ENCODE measurements around the gene SFRP2. TPM values are rescaled to one million over a fixed set of nuclear protein-coding genes. Genes with fewer than 3 reads are reported as not detected.

SFRP2 gene
- total RNA-seq, 5 donors from 2014 or later (not counting 1 experiment from before 2014, with no cell fraction given), result 0.36 to 0.82 (median 0.47) TPM; not detected in 2

- Histone ChIP-seq H3K27me3 (replicated peaks in 1 of 2; ENCODE audit: control insufficient read depth in 2 of 2, extremely low read depth in 1 of 2, insufficient read depth in 2 of 2, low read length in 1 of 2) (no peaks in the 10 kb centered on the region), H3K36me3 (ENCODE audit: control insufficient read depth in 2 of 2, extremely low read depth in 1 of 2, insufficient read depth in 1 of 2, low read length in 1 of 2) (no peaks in the 10 kb centered on the region), H3K27ac (ENCODE audit: low read length) (no peak overlapping the region), H3K4me3 (ENCODE audit: control insufficient read depth in 1 of 2, extremely low read depth in 1 of 2, low read length in 1 of 2) (no peak overlapping the region), H3K9me3 (no peaks in the 10 kb centered on the region), H3K4me1 (ENCODE audit: control insufficient read depth in 1 of 2, extremely low read depth in 1 of 2, insufficient read depth in 2 of 2, low read length in 2 of 2) (no peaks in the 10 kb centered on the region)
- Mint-ChIP-seq H3K27me3 (peaks cover 18 to 21% of the 10 kb centered on the region in 2 donors), H3K4me1 (no peaks in the 10 kb centered on the region), H3K9me3 (peaks cover 0 to 5% (median 2%) of the 10 kb centered on the region in 3 donors), H3K36me3 (no peaks in the 10 kb centered on the region), H3K4me3 (no peak overlapping the region), H3K27ac (no peak overlapping the region)
- no peak for ATAC-seq (replicated peaks in 1 of 4)
- ChIA-PET POLR2A (no interaction called here), CTCF (interaction anchor here in 1 of 2 donors (0.6 kb wide), 1 partner anchor 9 kb away, joined by 3 read pairs; no protein-coding TSS in a partner anchor)
- 100% methylated on average over 1 of the region's 2 CpGs for WGBS (ENCODE audit: insufficient coverage)
- no peak for DNase-seq
Observed at GRCh38 chr4:153825691-153826090, 36.8 kb upstream of the SFRP2 start.

GRCh38 chr4:153825126-153825525 is 36.2 kb upstream of the SFRP2 start:
- CTCF ChIA-PET, result interaction anchor here in 1 of 2 donors (0.6 kb wide), 1 partner anchor 8 kb away, joined by 3 read pairs; no protein-coding TSS in a partner anchor
- Mint-ChIP-seq H3K4me3 (no peak overlapping the region), H3K36me3 (no peaks in the 10 kb centered on the region), H3K9me3 (peaks cover 0 to 6% (median 5%) of the 10 kb centered on the region in 3 donors), H3K4me1 (no peaks in the 10 kb centered on the region), H3K27me3 (peaks cover 14 to 16% of the 10 kb centered on the region in 2 donors), H3K27ac (no peak overlapping the region)
- Histone ChIP-seq H3K9me3 (no peaks in the 10 kb centered on the region), H3K27me3 (replicated peaks in 1 of 2; ENCODE audit: control insufficient read depth in 2 of 2, extremely low read depth in 1 of 2, insufficient read depth in 2 of 2, low read length in 1 of 2) (no peaks in the 10 kb centered on the region), H3K4me3 (ENCODE audit: control insufficient read depth in 1 of 2, extremely low read depth in 1 of 2, low read length in 1 of 2) (no peak overlapping the region), H3K36me3 (ENCODE audit: control insufficient read depth in 2 of 2, extremely low read depth in 1 of 2, insufficient read depth in 1 of 2, low read length in 1 of 2) (no peaks in the 10 kb centered on the region), H3K27ac (ENCODE audit: low read length) (no peak overlapping the region), H3K4me1 (ENCODE audit: control insufficient read depth in 1 of 2, extremely low read depth in 1 of 2, insufficient read depth in 2 of 2, low read length in 2 of 2) (no peaks in the 10 kb centered on the region)
- POLR2A ChIA-PET, result no interaction called here
- WGBS (ENCODE audit: insufficient coverage), result 100% methylated on average over 2 of the region's 4 CpGs
- ATAC-seq (replicated peaks in 1 of 4) (no peak), DNase-seq (no peak)

GRCh38 chr4:153824501-153824900 is 35.6 kb upstream of the SFRP2 start:
- ChIA-PET CTCF (no interaction called here), POLR2A (no interaction called here)
- no peak for ATAC-seq (replicated peaks in 1 of 4)
- no peaks in the 10 kb centered on the region for H3K4me1 Mint-ChIP-seq
- Histone ChIP-seq H3K9me3 (no peaks in the 10 kb centered on the region), H3K4me3 (ENCODE audit: control insufficient read depth in 1 of 2, extremely low read depth in 1 of 2, low read length in 1 of 2) (no peak overlapping the region), H3K36me3 (ENCODE audit: control insufficient read depth in 2 of 2, extremely low read depth in 1 of 2, insufficient read depth in 1 of 2, low read length in 1 of 2) (no peaks in the 10 kb centered on the region), H3K27me3 (replicated peaks in 1 of 2; ENCODE audit: control insufficient read depth in 2 of 2, extremely low read depth in 1 of 2, insufficient read depth in 2 of 2, low read length in 1 of 2) (no peaks in the 10 kb centered on the region), H3K27ac (ENCODE audit: low read length) (no peak overlapping the region), H3K4me1 (ENCODE audit: control insufficient read depth in 1 of 2, extremely low read depth in 1 of 2, insufficient read depth in 2 of 2, low read length in 2 of 2) (no peaks in the 10 kb centered on the region)
- peaks cover 0 to 7% (median 4%) of the 10 kb centered on the region in 3 donors for H3K9me3 Mint-ChIP-seq
- peaks cover 13 to 18% of the 10 kb centered on the region in 2 donors for H3K27me3 Mint-ChIP-seq
- H3K27ac Mint-ChIP-seq, result no peak overlapping the region
- no peaks in the 10 kb centered on the region for H3K36me3 Mint-ChIP-seq
- no peak for DNase-seq
- no peak overlapping the region for H3K4me3 Mint-ChIP-seq

- CTCF ChIA-PET, result no interaction called here
- H3K4me3 Mint-ChIP-seq, result no peak overlapping the region
Observed at GRCh38 chr4:153823483-153823882, 34.6 kb upstream of the SFRP2 start.

GRCh38 chr4:153822316-153822715 is 33.4 kb upstream of the SFRP2 start:
- ChIA-PET POLR2A (no interaction called here), CTCF (no interaction called here)
- no peak overlapping the region for H3K4me3 ChIP-seq (ENCODE audit: control insufficient read depth in 1 of 2, extremely low read depth in 1 of 2, low read length in 1 of 2)
- no peak for DNase-seq
- no peaks in the 10 kb centered on the region for H3K9me3 ChIP-seq
- H3K4me3 Mint-ChIP-seq, result no peak overlapping the region
- H3K27ac Mint-ChIP-seq, result no peak overlapping the region
- peaks cover 0 to 2% of the 10 kb centered on the region in 2 experiments for H3K27me3 ChIP-seq (replicated peaks in 1 of 2; ENCODE audit: control insufficient read depth in 2 of 2, extremely low read depth in 1 of 2, insufficient read depth in 2 of 2, low read length in 1 of 2)
- H3K27me3 Mint-ChIP-seq, result peaks cover 7 to 10% of the 10 kb centered on the region in 2 donors
- H3K9me3 Mint-ChIP-seq, result peaks cover 0 to 10% (median 0%) of the 10 kb centered on the region in 3 donors
- no peaks in the 10 kb centered on the region for H3K4me1 Mint-ChIP-seq
- no peak overlapping the region for H3K27ac ChIP-seq (ENCODE audit: low read length)
- no peaks in the 10 kb centered on the region for H3K4me1 ChIP-seq (ENCODE audit: control insufficient read depth in 1 of 2, extremely low read depth in 1 of 2, insufficient read depth in 2 of 2, low read length in 2 of 2)
- H3K36me3 Mint-ChIP-seq, result no peaks in the 10 kb centered on the region
- no peak for ATAC-seq (replicated peaks in 1 of 4)
- H3K36me3 ChIP-seq (ENCODE audit: control insufficient read depth in 2 of 2, extremely low read depth in 1 of 2, insufficient read depth in 1 of 2, low read length in 1 of 2), result no peaks in the 10 kb centered on the region
- WGBS (ENCODE audit: insufficient coverage), result no CpG with 5 or more reads among the region's 3 CpGs

More at GRCh38 chr4:153823483-153823882, 34.6 kb upstream of the SFRP2 start:
- no peak for ATAC-seq (replicated peaks in 1 of 4)
- Histone ChIP-seq H3K36me3 (ENCODE audit: control insufficient read depth in 2 of 2, extremely low read depth in 1 of 2, insufficient read depth in 1 of 2, low read length in 1 of 2) (no peaks in the 10 kb centered on the region), H3K27ac (ENCODE audit: low read length) (no peak overlapping the region), H3K4me3 (ENCODE audit: control insufficient read depth in 1 of 2, extremely low read depth in 1 of 2, low read length in 1 of 2) (no peak overlapping the region), H3K27me3 (replicated peaks in 1 of 2; ENCODE audit: control insufficient read depth in 2 of 2, extremely low read depth in 1 of 2, insufficient read depth in 2 of 2, low read length in 1 of 2) (peaks cover 0 to 2% of the 10 kb centered on the region in 2 experiments), H3K4me1 (ENCODE audit: control insufficient read depth in 1 of 2, extremely low read depth in 1 of 2, insufficient read depth in 2 of 2, low read length in 2 of 2) (no peaks in the 10 kb centered on the region), H3K9me3 (no peaks in the 10 kb centered on the region)
- peaks cover 0 to 10% (median 0%) of the 10 kb centered on the region in 3 donors for H3K9me3 Mint-ChIP-seq
- no peaks in the 10 kb centered on the region for H3K36me3 Mint-ChIP-seq
- H3K27me3 Mint-ChIP-seq, result peaks cover 7 to 11% of the 10 kb centered on the region in 2 donors
- POLR2A ChIA-PET, result no interaction called here
- no CpG with 5 or more reads among the region's 1 CpG for WGBS (ENCODE audit: insufficient coverage)
- no peak overlapping the region for H3K27ac Mint-ChIP-seq
- no peak for DNase-seq
- no peaks in the 10 kb centered on the region for H3K4me1 Mint-ChIP-seq

- CTCF ChIA-PET, result interaction anchor here in 1 of 2 donors (0.6 kb wide), 1 partner anchor 717 kb away, joined by 3 read pairs; no protein-coding TSS in a partner anchor
- POLR2A ChIA-PET, result no interaction called here
- H3K4me1 ChIP-seq (ENCODE audit: control insufficient read depth in 1 of 2, extremely low read depth in 1 of 2, insufficient read depth in 2 of 2, low read length in 2 of 2), result no peaks in the 10 kb centered on the region
Observed at GRCh38 chr4:153817466-153817865, 28.6 kb upstream of the SFRP2 start.

More at GRCh38 chr4:153817466-153817865, 28.6 kb upstream of the SFRP2 start:
- H3K36me3 ChIP-seq (ENCODE audit: control insufficient read depth in 2 of 2, extremely low read depth in 1 of 2, insufficient read depth in 1 of 2, low read length in 1 of 2), result no peaks in the 10 kb centered on the region
- H3K27me3 ChIP-seq (replicated peaks in 1 of 2; ENCODE audit: control insufficient read depth in 2 of 2, extremely low read depth in 1 of 2, insufficient read depth in 2 of 2, low read length in 1 of 2), result peaks cover 2 to 3% of the 10 kb centered on the region in 2 experiments
- Mint-ChIP-seq H3K27ac (no peak overlapping the region), H3K27me3 (peaks cover 8 to 14% of the 10 kb centered on the region in 2 donors), H3K4me1 (no peaks in the 10 kb centered on the region), H3K4me3 (no peak overlapping the region), H3K36me3 (no peaks in the 10 kb centered on the region), H3K9me3 (peaks cover 0 to 10% (median 0%) of the 10 kb centered on the region in 3 donors)
- DNase-seq (no peak), ATAC-seq (replicated peaks in 1 of 4) (no peak)
- no peaks in the 10 kb centered on the region for H3K9me3 ChIP-seq
- H3K27ac ChIP-seq (ENCODE audit: low read length), result no peak overlapping the region
- H3K4me3 ChIP-seq (ENCODE audit: control insufficient read depth in 1 of 2, extremely low read depth in 1 of 2, low read length in 1 of 2), result no peak overlapping the region

All from T-cell (primary cell).